ENCODE measurements around the gene SYNJ2BP. TPM values are rescaled to one million over a fixed set of nuclear protein-coding genes. Genes with fewer than 3 reads are reported as not detected.
"Not testable (repeated sequence)": the region's sequence is repeated elsewhere in the genome, so short reads cannot be mapped to it uniquely, and the experiment has no call there.

The SYNJ2BP gene
- 7.8 TPM for total RNA-seq

DNA sequence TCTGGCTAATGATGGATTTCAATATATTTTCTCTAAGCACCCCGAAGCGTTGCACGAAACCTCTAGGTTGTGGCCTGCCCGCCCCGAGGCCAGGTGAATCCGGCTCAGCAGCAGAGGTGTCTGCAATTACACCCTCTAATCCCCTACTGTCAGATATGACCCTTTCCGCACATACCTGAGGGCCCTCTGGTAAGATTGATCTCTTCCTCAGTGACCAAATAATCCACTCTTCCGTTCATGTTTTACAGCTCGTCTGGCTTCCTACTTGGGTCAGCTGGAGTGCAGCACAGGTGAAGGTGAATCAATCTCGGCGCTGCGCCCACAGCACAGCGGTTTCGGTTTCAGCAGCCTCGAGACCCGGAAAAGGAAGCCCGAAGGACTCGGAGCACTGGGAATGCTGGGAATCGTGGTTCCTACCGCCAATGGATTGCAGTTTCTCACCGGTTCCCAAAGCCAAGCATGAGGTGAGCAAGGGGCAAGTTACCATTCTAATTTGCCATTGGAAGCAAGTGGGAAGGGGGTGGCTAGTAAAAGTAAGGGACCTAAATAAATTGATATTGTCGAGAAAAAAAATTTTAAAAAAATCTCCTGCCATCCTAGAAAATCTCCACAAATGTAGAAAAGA is at the start of gene SYNJ2BP:
Gene SYNJ2BP (minus strand): TSS at position 366 of the 625 bp plus-strand sequence. CDS start 127 bp downstream, at position 239.
- peak; percentile 19 to 43 (median 39) for DNase-seq (ENCODE audit: low read depth in 2 of 3, low spot score in 2 of 3)

- DNase-seq (ENCODE audit: low read depth in 2 of 3, low spot score in 2 of 3) = peak in 1 of 3 donors; percentile 3
Measured at GRCh38 chr14:70454731-70455130, 37.8 kb upstream of the SYNJ2BP start.

DNA sequence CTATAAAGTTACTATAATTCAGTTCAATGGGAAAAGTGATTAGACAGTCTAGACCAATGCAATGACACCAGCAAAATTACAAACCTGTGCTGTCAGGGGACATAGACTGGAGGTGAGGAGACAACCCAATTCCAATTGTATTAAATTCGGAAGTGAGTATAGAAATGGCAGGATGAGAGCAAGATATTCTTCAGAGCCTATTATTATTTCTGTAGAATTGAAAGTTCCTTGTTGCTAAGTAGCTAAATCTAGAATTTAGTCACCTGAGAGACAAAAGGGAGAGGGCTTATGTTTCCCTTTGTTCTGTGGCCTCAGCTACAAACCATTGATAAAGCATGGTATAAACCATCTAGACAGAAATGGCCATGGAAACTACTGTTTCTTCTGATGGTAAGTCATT is 35.0 kb upstream of the SYNJ2BP start, which contains the start of gene ADAM21:
Gene ADAM21 (plus strand): TSS at position 301 of the 400 bp plus-strand sequence. CDS start 5,326 bp downstream, outside the sequence.
- DNase-seq (ENCODE audit: low read depth in 2 of 3, low spot score in 2 of 3) = no peak

GRCh38 chr14:70448633-70449340 is 31.9 kb upstream of the SYNJ2BP start:
- DNase-seq (ENCODE audit: low read depth in 2 of 3, low spot score in 2 of 3) = no peak

GRCh38 chr14:70442750-70443149 is 25.9 kb upstream of the SYNJ2BP start:
- DNase-seq (ENCODE audit: low read depth in 2 of 3, low spot score in 2 of 3) = peak in 1 of 3 donors; percentile 5

DNA sequence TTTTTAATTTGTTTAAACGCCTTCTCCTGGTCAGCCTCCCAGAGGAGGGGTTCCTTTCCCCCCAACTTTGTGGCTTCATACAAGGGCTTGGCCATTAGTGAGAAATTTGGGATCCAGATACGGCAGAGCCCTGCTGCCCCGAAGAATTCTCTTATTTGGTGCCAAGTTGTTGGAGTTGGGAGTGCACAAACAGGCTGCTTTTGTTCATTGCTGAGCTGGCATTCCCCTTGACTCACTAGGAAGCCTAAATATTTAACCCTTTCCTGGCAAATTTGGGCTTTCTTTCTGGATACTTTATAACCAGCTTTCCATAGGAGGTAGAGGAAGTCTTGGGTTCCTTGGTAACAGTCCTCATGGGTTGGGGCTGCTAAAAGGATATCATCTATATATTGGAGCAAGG is 24.8 kb upstream of the SYNJ2BP start:
- no peak for DNase-seq (ENCODE audit: low read depth in 2 of 3, low spot score in 2 of 3)

DNA sequence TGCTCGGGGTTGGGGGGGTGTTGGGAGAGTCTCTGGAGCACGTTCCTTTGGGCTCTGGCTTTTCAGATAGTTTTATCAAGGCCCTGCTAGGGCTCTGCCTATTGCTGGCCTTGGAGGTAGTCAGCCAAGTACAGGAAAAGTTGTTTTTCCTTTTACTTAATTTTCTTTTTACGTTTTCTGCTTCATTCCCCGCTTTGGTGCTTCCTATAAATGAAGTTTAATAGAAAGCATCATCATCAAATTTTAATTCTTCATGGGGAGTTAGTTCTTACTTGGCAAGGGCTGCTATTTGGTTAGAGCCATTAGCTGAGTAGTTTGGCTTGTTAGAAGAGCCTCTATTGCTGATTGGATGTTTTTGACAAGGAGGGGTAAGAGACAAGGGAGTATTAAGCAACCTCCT is 20.0 kb upstream of the SYNJ2BP start:
- DNase-seq (ENCODE audit: low read depth in 2 of 3, low spot score in 2 of 3) = no peak

DNA sequence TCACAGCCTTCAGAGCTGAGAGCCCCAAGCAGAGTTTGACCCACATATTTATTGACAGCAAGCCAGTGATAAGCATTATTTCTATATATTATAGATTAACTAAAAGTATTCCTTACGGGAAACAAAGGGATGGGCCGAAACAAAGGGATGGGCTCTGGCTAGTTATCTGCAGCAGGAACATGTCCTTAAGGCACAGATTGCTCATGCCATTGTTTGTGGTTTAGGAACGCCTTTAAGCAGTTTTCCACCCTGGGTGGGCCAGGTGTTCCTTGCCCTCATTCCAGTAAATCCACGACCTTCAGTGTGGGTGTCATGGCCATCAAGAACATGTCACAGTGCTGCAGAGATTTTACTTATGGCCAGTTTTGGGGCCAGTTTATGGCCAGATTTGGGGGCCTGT is 9.7 kb upstream of the SYNJ2BP start:
- not testable (repeated sequence) for DNase-seq (ENCODE audit: low read depth in 2 of 3, low spot score in 2 of 3)

GRCh38 chr14:70425354-70425753 is 8.5 kb upstream of the SYNJ2BP start:
- peak in 2 of 3 donors; percentile 44 to 91 for DNase-seq (ENCODE audit: low read depth in 2 of 3, low spot score in 2 of 3)

DNA sequence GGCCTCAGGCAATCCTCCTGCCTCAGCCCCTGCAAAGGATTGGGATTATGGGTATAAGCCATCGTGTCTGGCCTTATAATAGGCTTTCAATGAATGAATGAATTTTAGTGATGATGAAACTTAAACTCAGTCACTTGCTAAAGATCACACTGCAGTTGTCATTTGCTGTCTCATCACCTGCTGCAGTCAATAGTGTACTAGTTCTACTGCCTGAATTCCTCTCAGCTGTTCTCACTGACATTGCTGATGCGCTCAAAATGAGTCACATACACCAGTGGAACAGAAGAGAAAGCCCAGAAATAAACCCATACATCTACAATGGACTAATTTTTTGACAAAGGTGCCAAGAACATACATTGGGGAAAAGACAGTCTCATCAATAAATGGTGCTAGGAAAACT is 5.6 kb upstream of the SYNJ2BP start:
- DNase-seq (ENCODE audit: low read depth in 2 of 3, low spot score in 2 of 3) = no peak

GRCh38 chr14:70419270-70419931 is 2.5 kb upstream of the SYNJ2BP start:
- DNase-seq (ENCODE audit: low read depth in 2 of 3, low spot score in 2 of 3) = not testable (repeated sequence)

DNA sequence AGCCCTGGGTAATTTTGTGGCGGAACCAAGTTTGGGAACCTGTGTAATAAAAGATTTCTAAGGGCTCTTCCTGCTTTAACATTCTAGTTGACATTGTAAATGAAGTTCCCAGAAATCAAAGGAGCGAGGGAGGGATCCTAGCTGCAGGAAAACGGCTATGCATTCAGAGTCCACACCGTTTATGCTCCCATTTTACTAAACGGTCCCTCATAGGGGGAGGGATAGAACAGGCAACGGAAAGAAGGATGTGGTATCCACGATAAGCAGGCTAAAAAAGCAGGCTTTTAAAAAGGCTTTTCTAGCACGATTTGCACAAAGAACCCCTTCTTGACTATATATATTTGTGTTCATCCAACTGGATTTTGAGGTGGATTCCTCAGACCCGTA is 559 bp downstream of the SYNJ2BP start:
- peak in 1 of 3 donors; percentile 3 for DNase-seq (ENCODE audit: low read depth in 2 of 3, low spot score in 2 of 3)

- no peak for DNase-seq (ENCODE audit: low read depth in 2 of 3, low spot score in 2 of 3)
Measured at GRCh38 chr14:70415788-70416187, 1.1 kb downstream of the SYNJ2BP start.

DNA sequence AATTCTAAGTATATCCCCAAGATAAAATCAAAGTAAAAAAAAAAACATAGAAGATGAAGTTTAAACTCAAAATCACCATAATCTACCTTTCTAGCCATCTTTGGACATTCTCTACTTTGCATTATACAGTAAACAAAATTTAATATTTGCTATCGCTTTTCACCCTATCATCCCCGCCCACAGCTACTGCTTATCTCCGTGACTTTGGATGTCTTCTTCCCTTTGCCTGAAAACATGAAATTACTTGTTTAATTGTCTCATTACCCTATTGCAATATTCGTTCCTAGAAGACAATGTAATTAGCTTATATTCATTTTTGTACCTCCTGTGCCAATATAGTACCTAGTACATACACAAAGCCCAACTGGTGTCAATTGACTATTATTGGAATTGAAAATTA is 9.3 kb downstream of the SYNJ2BP start:
- DNase-seq (ENCODE audit: low read depth in 2 of 3, low spot score in 2 of 3) = no peak

DNA sequence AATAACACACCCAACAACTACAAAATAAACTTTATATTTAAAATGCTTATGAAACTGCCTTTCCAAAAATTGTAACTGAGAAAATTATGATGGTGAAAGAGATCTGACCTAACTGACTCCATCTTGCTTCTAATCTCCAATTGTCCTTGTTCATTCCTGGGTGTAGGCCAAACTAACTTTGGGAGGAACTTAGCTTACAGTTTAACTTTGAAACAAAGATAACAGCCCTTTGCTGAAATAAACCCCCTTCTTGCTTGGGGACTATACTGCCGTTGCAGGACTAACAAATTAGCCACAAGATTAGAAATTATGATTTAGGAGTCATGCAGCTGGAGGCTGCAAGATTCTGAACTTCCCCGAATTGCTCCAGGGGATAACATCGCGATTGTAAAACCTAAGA is 10.7 kb downstream of the SYNJ2BP start:
- DNase-seq (ENCODE audit: low read depth in 2 of 3, low spot score in 2 of 3) = not testable (repeated sequence)

- DNase-seq (ENCODE audit: low read depth in 2 of 3, low spot score in 2 of 3) = peak in 2 of 3 donors; percentile 4
Measured at GRCh38 chr14:70403335-70403734, 13.6 kb downstream of the SYNJ2BP start.

GRCh38 chr14:70401643-70402042 is 15.2 kb downstream of the SYNJ2BP start:
- no peak for DNase-seq (ENCODE audit: low read depth in 2 of 3, low spot score in 2 of 3)

DNA sequence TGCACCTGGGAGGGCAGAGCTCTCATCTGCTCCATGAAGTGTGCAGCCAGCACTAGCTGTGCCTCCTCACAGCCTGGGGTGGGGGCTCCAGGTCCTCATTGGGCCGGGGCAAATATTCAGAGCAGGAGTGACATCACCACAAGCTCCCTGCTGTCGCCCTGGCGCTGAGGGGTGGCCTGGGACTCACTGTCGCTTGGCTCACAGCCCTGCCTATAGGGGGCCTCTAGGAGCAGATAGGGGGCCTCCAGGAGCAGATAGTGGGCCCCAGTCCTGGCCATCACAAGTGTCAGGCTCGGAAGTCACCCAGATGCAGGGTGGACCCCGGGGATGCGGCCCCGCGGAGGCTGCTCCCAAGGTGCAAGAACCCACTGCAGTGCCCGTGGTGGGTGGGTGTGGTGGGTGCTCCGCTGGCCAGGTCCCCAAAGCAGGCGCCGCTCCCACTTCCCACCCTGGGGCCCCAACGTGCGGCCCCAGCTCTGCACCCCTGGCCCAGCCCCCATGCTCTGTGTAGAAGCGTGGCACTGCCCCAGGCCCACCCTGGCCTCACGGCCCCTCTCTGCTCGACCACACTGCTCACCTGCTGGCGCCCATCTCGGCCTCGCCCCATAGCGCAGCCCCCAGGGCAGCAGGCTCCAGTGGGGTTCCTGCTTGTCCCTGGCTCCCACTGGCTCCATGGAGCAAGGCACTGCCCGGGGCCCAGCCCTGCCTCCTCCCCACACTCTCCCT is 18.0 kb downstream of the SYNJ2BP start:
- DNase-seq (ENCODE audit: low read depth in 2 of 3, low spot score in 2 of 3) = no peak

GRCh38 chr14:70398280-70398679 is 18.6 kb downstream of the SYNJ2BP start:
- DNase-seq (ENCODE audit: low read depth in 2 of 3, low spot score in 2 of 3) = no peak

DNA sequence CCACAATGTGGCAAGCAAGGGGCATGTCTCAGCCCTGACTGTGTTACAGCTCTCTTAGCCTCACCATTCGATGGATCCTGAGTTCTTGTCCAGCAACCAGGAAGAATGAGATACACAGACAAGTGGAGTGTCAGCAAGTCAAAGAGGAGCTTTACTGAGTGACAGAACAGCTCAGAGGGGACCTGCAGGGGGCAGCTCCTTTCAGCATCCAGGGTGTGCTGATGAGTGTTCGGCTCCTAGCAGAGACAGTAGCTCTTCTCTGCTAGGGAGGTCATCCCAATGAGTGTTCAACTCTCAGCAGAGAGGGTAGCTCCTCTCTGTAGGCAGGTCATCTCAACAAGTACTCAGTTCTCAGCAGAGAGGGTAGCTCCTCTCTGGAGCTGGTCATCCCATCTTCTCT is 19.1 kb downstream of the SYNJ2BP start:
- no peak for DNase-seq (ENCODE audit: low read depth in 2 of 3, low spot score in 2 of 3)
